Limb (tissue), 2 donors: ENCODE results near the gene NAA40.

ENCODE experiments used
- DNase-seq, 2 donors: peaks; one replicate each; pipeline ENCODE4 v3.0.0-alpha.2; 2016; ENCODE audit errors: extremely low spot score in 2 of 2

NAA40 gene

DNA sequence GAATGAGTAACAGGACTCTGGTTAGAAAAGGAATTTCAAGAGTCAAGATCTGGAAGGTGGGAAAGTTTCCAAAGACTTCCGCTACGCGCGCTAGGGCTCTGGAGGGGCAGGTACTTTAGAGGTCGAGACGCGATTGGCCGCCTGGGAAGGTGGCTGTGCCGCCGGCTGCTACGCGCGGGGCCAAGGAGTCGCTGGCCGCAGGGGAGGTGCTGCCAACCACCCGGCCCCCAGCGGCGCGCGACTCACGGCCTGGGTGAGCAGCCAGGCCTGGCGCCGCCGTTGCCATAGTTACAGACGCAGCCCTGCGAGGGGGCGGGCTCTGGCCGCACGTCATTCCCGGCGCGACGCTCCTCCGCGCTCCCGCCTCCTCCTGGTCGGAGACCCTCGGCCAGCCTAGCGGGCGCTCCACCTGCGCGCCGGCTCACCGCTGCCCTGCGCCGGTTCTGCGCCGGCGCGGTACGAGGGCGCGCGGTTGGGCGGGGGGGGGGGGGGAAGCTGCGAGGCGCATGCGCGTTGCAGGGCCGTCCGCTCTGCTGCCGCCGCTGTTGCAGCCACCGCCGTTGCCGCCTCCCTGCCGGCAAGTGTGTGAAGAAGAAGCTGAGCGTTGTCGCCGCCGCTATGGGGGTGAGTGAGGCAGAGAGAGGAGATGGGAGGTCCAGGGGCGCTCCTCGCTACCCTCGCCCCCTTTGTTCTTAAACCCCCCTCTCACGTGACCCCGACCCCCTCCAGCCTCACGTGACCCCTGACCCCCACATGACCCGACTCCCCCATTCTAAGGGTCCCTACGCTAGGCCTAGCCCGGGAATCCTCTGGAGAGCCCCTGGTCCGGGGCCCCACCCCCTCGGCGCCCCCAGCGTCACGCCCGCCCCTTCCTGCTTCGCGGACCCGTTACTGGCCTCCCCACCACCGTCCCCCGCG lies at the start of gene NAA40:
TSS of gene NAA40 (plus strand) at position 524 of the 918 bp plus-strand sequence. CDS start at position 619, 95 bp downstream.
- DNase-seq = peak; percentile 94 to 97

DNA sequence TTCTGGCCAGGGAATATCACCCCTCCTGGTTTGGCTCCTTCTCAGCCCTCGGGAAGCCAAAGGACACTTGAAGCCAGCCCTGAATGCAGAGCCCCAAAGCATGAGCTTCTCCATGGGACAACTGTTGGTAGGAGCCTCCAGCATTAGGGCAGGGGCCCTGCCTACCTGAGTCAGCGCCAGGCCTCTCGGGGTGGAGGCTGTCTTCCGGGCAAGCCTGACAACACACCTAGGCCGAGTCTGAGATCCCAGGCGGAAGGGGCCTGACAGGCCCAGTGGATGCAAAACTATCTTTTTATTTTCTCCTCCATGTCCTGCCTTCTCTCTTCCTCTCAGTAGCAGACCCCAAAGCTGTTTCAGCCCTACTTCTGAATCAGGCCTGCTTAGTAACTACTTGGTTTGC lies 49.5 kb upstream of the NAA40 start:
- no peak for DNase-seq

DNA sequence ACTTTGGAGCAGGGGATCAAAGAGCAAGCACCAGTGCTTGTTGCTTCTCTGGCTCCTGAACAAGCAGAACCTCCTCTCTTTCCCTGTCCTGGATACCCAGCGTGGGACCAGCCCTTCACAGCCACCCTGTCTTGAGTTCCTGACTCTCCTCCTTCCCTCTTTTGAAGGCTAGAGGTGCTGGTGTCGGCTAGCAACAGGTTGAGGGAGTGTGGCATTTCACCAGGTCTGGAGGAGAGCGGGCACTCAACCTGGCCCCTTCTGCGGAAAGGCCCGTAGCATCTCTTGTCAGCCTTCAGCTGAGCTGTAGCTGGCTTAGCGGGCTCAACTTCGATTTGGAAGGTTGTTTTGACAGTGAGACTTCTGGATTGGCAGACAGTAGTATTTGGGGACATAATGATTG lies 48.4 kb upstream of the NAA40 start:
- no peak for DNase-seq

DNA sequence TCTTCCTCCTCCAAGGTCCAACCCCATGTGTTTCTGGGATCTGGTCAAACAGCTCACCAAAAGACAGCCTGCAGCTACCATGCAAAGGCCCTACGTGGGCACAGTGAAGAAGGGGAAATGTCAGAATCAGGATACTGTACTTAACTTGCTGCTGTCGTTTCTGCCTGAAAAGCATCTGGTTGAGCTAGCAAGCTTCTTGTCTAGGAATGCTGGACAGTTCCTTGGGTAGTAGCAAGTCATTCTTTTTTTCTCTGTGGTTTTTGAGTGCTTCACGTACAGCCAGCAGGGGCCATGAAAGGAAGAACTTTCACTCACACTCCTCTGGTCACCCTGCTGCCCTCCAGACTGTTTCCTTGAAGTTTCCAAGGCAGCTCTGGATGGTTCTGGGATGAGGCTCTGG lies 46.6 kb upstream of the NAA40 start:
- no peak for DNase-seq

DNA sequence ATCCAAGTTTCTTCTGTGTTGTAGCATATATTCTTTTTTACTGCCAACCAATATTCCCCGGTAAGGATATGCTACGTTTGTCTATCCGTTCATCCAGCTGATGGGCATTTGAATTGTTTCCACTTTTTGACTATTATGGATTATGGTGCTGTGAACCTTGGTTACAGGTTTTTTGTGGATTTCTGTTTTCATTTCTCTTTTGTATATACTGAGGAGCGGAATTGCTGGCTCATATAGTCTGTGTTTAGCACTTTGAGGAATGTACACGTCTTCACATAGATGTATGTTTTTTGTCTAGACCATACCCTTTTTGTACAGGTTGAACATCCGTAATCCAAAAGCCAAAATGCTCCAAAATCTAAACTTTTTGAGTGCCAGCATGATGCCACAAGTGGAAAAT lies 45.4 kb upstream of the NAA40 start:
- DNase-seq = no peak

DNA sequence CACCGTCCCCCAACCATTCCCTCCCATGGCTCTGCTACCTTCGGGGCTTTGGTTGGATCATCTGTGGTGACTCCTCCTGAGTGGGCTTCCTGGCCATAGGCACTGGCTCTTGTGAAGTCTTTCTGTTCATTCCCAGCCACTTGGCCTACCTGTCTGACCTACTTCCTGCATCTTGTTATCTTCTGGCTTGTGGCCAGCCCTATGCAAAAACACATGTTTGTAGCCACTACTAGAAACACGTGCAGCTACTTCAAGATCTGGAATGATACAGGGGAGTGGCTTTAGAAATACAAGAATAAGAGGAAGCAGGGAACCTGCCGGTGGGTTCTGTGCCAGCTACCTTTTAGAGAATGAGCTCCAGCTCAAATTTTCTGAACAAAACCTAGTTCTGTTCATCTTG lies 42.7 kb upstream of the NAA40 start:
- no peak for DNase-seq

DNA sequence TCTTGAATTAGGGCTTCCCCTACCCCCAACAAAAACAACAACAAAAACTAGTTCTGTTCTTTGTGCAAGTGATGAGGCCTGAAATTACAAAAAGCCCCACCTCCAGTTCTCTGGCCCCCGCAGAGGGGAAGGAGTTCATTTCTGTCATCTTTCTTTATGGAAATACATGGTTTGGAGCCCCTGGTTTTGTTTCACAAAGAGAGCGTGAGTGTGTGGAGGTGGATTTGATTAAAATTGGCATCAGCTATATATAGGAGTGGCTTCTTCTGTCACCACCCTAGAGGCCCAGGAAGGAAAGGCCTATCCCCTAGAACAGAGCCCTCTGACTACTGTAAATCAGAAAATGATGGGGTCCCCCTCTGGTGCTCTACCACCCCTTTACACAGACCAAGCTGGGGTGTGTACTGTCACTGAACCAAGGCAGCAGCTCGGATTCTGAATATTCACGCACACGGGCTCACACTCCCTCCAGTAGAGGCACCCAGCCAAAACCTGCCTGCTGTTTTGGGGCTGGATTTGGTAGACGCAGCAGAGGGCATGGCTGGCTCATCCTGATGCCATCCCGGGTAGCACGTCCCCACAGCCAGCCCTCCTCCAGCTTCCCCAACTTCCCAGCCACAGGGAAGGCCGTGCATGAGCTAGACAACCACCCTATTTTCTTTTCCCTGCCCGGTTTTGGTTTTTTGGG lies 41.2 kb upstream of the NAA40 start:
- DNase-seq = no peak

DNA sequence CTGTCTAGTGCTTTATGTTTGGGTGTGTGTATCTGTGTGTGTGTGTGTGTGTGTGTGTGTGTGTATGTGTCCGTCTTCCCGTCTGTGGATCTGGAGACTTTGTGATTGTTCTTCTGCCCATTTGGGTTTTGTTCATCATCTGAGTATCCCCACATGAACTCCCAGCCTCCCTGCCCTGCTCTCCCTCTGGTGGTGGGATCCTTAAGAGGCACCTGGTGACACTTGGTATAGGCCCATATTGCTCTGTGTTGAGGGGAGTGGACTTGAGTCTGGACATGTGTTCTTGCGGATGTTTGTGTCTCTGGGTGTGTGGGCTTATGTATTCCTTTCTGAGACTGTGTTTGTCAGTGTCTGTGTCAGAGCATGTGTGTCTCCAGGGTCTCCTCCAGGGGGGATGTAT lies 37.1 kb upstream of the NAA40 start:
- no peak for DNase-seq

DNA sequence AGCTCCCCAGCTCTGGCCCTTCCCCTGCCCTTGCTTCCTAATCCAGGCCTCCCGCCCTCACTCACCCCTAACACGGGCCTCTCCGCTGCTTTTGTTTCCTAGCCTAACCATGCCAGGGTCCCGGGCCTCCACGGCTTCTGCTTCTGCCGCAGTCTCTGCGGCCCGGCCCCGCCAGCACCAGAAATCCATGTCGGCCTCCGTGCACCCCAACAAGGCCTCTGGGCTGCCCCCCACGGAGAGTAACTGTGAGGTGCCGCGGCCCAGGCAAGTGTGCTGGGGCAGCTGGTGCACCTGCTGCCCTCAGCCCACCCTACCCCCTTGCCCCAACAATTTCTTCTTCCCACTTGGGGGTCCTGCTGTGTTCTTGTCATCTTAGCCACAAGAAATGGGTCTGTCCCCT lies 34.9 kb upstream of the NAA40 start:
- DNase-seq = no peak

DNA sequence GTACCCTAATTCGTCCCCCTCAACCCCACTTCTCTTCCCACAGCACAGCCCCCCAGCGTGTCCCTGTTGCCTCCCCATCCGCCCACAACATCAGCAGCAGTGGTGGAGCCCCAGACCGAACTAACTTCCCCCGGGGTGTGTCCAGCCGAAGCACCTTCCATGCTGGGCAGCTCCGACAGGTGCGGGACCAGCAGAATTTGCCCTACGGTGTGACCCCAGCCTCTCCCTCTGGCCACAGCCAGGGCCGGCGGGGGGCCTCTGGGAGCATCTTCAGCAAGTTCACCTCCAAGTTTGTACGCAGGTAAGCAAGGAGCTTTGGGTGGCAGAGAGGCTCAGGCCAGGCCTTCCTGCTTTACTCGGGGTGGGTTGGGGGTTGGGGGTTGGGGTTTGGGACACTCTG lies 34.1 kb upstream of the NAA40 start:
- DNase-seq = no peak

DNA sequence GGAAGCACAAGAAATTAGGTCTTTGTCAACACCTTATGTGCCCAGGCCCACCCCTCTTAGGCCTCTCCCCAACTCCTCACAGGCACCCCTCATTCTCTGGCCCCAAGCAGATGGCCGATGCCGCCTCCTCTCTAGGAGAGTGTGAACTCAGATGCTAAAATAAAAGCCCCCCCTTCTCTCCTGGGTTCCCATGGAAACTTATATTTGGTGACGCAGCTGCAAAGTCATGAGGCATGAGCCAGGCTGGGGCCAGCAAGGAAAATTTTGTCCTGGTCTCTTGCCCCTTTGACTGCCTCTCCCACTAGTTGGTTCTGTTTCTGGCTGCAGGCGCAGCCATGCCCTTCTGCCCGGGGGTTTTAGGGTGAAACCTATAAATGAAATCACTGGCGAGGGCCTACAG lies 33.6 kb upstream of the NAA40 start:
- no peak for DNase-seq

DNA sequence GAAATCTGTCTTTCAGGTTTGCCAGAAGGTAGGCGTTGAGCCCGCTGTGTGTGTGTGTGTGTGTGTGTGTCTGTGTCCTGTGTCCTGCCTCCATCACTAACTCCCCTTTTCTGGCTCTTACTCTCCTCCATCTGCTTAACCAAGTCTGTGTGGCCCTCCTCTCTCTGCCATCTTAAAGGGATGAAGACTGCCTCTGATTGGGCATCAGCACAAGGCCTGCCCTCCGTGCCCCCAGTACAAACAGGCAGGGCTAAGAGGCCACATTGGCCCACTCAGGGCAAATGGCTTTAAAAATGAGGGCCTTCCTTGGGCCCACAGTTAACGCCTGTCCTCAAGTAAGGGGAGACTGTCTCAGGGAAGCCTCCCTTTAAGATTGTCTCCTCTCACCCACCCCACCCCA lies 32.7 kb upstream of the NAA40 start:
- no peak for DNase-seq

DNA sequence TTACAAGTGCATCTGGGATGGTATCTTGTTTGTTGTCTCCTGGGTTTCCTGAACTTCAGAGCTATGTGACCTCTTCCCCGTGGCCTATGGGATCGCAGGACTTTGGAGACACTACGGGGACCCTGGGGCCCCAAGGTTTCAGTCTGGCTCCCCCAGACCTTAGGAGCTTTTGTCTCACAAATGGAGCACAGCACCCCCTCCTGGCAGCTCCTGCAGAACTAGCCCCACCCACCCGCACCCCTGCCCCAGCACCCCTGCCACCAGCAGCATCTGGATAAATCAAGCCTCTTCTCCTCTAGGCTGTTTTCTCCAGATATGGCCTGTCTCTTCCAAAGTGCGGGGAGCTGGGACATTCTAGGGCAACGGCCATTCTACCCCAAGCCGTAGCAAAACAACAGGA lies 32.2 kb upstream of the NAA40 start:
- DNase-seq = no peak

DNA sequence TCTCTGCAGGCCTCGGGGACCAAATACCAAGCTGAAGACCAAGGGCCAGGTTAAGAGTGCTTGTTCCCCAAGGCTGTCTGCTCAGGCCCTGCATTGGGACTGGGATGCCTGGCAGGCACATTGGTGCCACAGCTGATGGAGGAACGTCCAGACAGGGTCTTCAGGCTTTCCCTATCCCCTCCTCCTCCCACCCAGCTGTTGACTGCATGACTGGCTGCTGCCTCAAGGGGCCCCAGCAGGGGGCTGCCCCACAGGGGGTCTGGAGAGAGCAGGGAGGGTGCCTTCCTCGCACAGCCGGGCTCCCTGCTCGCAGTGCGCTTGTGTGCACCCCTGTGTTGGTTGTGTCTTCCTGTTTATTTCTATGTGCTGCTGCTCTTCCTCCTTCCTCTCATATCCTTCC lies 31.7 kb upstream of the NAA40 start:
- DNase-seq = no peak

DNA sequence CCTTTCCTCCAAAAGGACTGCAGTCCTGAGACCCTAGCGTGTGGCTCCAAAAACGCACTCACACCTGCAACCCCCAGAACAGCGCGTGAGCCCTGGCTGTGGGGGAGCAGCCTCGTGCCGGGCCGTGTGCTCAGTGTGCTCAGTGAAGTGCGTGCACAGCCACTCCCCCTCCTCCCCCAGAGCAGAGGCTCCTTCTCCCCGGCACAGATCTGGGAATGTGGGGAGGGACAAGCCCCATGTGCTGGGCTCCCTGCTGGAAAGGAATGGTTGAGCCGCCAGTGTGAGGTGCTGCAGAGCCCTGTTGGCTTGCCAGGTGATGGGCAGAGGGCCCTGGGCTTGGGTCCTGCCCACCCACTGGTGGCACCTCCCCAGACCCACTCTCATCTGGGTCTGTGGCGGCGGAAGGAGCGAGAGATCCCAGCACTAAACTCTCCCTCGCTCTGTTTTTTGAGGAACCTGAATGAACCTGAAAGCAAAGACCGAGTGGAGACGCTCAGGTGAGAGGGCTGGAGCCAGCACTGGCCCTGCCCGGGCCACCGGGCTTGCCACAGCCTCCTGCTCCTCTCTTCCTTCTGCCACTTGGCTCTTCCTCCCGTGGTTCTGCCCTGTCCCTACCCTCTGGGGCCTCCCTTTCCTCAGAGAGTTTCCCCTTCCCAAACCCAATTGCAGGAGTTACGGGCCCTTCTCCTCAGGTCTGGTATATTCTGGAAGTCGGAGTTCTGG lies 30.8 kb upstream of the NAA40 start:
- DNase-seq = no peak

DNA sequence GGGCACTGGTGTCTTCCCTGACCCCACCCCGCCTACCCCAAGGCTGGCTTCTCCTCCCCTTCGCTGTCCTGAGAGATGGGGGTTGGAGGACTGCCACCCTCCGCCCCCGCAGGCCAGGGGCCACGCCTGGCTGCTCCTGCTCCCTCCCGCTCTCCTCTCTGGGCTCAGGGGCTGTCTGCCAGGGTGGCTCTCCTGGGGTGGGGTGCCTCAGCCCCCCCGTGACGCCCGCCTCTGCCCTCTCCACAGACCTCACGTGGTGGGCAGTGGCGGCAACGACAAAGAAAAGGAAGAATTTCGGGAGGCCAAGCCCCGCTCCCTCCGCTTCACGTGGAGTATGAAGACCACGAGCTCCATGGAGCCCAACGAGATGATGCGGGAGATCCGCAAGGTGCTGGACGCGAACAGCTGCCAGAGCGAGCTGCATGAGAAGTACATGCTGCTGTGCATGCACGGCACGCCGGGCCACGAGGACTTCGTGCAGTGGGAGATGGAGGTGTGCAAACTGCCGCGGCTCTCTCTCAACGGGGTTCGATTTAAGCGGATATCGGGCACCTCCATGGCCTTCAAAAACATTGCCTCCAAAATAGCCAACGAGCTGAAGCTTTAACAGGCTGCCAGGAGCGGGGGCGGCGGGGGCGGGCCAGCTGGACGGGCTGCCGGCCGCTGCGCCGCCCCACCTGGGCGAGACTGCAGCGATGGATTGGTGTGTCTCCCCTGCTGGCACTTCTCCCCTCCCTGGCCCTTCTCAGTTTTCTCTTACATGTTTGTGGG lies 30.0 kb upstream of the NAA40 start:
- no peak for DNase-seq

DNA sequence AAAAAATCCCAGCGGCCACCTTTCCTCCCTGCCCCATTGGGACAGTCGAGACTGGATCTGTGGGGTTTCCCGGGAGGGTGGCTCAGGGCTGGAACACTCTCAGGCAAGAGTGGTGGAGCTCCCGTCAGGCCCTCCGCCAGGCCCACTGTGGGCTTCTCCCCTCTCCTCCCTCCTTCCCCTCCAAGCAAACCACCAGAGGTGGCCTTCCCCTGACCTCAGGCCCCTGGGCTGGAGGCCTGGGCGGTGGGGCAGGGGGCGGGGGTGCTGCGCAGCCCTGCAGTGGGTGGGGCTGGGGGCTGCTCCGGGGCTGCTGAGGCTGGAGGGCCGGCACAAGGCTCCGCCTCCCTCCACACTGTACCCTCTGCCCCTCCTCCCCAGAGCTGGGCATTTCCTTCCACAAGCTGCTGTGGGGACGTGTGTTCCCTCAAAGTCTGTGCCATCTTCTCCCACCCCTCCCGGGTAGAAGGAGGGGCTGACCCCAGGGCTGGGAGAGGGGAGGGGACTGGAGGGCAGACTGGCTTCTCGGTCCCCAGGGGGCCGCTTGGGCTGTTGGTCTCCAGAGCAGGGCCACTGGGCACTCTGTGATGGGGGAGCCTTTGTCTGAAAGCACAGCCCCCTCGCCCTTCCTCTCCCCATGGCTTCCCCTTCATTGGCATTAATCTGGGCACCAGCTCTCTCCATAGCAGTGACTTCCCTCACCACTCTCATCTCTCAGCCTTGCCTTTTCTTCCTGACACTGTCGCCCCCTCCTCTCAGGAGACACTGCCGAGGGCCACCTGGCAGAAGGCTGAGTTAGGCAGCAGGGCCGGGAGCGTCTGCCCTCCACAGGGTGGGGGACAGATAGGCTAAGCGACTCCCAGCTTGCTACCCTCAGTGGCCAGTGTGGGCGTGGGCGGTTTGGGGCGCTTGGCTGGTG lies 29.0 kb upstream of the NAA40 start:
- DNase-seq = peak in 1 of 2 donors; percentile 71

DNA sequence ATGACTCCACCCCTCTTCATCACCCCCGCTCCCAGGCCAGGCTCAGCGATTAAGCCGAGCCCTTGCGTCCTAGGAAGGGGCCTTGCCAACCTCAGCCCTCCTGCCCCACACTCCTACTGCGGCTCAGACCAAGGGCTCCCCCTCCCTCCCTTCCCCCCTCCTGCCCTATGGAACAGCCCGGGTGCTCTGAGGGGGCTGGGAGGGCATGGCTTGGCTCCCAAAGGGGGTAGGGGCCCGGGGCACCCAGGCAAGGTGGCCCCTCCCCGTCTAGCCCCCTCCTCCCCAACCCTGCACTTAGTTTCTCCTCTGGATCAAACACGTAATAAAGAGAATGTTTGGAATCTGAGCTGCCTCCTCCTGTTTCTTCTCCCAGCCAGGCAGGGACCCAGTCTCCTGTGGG lies 28.1 kb upstream of the NAA40 start:
- no peak for DNase-seq

DNA sequence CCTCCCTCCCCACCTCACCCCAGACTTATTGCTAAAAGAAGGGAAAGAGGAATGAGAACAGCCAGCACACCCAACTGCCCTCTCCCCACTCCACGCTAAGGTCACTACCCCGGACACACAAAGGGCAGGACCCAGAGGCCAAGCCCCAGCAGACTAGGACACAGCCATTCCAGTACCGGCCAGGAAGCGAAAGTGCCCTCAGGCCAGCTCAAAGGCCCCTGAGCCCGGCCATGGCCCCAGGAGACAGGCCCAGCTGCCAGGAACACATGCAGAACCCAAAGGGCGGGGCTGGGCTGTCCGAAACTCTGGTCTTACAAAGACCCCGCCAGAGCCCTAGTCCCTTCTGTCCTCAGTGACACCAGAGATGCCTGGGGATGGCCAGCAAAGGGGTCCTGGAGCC lies 27.4 kb upstream of the NAA40 start:
- DNase-seq = no peak

DNA sequence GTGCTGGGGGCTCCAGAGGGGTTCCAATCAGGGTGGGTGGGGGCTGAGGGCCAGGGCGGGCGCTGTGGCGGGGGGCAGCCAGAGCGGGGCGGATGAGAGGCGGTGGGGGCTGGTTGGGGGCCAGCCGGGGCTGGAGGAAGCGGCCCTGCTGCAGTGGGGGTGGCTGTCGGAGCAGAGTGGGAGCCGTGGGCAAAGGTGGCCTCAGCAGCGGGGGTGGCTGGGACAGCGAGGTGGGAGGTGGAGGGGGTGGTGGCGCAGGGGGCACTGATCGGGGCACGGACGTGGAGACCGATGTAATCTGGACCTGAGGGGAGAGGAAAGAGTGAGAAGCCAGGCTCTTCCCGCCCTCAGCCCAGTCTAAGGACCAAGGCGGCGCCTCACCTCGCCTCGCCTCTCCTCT lies 26.9 kb upstream of the NAA40 start:
- no peak for DNase-seq
